Forelimb muscle (tissue), 1 donor: ENCODE measurements around the gene PRPF19. TPM values are rescaled to one million over a fixed set of nuclear protein-coding genes. Genes with fewer than 3 reads are reported as not detected.
"Not testable (repeated sequence)": the region's sequence is repeated elsewhere in the genome, so short reads cannot be mapped to it uniquely, and the experiment has no call there.

Experiments
- DNase-seq: peaks from one replicate; pipeline ENCODE4 v3.0.0-alpha.2; 2013; ENCODE audit warnings: low read depth
- polyA plus RNA-seq: library from polyadenylated mRNA; unstranded; fragments of 120-200 nt; gene quantifications from one replicate; pipeline ENCODE4 v1.2.1, GENCODE V29; 2013; ENCODE audit not compliant: insufficient read length

The PRPF19 gene
- polyA plus RNA-seq, 1 donor: 56.6 TPM

GRCh38 chr11:60923800-60924109 lies 17.4 kb upstream of the PRPF19 start:
- DNase-seq: no peak

- no peak for DNase-seq
Measured at GRCh38 chr11:60923326-60923725, 16.9 kb upstream of the PRPF19 start.

DNA sequence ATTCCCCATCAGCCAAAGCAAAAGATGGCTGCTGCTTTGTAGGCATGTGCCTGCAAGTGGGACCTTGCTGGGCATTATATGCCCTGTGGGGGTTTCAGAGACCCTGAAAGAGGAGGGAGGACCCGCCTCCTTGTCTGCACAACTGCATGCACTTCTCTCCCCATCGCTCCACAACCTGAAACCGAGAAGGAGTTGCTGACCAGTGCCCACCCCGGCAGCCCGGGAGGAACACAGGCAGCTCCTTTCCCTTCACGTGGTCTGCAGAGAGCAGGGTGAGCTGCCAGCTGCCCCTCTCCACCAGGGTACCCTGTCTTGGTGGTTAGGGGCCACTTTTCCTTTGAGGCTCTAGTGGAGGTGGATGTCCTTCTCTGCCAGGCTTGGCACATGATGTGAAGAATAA lies 16.5 kb upstream of the PRPF19 start:
- no peak for DNase-seq

GRCh38 chr11:60921777-60922335 lies 15.5 kb upstream of the PRPF19 start:
- DNase-seq: no peak

DNA sequence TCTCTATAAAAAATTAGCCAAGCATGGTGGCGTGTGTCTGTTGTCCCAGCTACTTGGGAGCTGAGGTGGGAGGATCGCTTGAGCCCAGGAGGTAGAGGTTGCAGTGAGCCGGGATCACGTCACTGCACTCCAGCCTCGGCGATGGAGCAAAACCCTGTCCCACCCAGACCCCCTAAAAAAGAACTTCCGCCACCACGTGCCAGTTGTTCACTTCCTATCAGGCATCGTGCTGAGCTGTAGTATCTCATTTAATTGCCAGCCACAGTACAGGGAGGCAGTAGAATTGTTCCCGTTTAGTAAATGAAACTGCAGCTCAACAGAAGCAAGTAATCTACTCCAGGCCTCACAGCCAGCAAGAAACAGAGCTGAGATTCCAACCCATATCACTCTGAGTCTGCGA lies 14.9 kb upstream of the PRPF19 start:
- DNase-seq: no peak

- no peak for DNase-seq
Measured at GRCh38 chr11:60919956-60920355, 13.6 kb upstream of the PRPF19 start.

- DNase-seq: no peak
Measured at GRCh38 chr11:60919320-60919719, 12.9 kb upstream of the PRPF19 start.

- DNase-seq: no peak
Measured at GRCh38 chr11:60918939-60919265, 12.5 kb upstream of the PRPF19 start.

GRCh38 chr11:60918251-60918938 lies 12.0 kb upstream of the PRPF19 start:
- DNase-seq: no peak

DNA sequence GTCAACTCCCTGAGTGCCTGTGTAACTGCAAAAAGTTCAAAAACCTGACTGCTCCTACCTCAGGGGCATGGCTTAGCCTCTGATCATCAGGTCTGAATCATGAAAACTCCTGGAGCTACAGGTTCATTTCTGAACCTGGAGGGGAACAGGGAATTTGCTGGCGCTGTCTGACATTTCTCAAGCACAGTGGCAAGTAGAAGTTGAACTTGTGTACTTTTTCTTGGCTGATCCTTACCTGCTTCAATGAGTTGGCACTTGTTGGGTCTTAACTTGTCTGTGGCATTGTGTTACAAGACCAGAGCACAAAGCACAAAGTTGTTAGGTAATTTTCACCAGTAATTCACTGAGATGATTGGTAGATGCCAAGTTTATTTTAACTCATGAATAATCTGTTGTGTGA lies 10.9 kb upstream of the PRPF19 start:
- no peak for DNase-seq

DNA sequence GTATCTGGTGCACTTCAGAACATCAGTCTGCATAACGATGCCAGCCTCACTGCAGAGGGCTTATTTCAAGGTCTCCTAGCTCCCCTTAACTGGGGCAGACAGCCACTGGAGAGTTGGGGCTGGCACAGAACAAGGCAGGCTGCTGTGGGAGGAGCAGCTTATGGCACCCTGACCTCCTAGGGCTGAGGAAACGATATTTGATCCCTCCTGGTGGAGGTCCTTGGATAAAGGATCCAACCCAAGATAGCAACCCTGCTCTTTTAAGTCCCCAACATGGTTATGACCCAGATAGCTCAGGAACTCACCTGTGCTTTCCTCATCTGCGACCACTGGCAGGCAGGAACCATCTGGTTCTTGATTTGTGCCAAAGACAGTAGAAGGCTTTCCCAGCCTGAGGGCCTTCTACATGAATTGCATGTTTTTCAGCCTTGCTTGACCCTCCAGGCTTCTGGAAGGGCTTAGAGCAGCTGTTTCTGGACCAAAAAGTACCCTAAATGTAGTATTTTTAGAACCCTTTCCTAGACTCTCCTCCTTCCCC lies 10.4 kb upstream of the PRPF19 start:
- no peak for DNase-seq

- no peak for DNase-seq
Measured at GRCh38 chr11:60915248-60915914, 9.0 kb upstream of the PRPF19 start.

GRCh38 chr11:60914633-60915247 lies 8.4 kb upstream of the PRPF19 start:
- no peak for DNase-seq

- peak; percentile 90 for DNase-seq
Measured at GRCh38 chr11:60913793-60914632, 7.6 kb upstream of the PRPF19 start, which contains the start of gene TMEM109. TSS of gene TMEM109 (plus strand) at chr11:60914158. CDS start at chr11:60919694, 5,536 bp downstream.

GRCh38 chr11:60912851-60913528 lies 6.6 kb upstream of the PRPF19 start:
- no peak for DNase-seq

DNA sequence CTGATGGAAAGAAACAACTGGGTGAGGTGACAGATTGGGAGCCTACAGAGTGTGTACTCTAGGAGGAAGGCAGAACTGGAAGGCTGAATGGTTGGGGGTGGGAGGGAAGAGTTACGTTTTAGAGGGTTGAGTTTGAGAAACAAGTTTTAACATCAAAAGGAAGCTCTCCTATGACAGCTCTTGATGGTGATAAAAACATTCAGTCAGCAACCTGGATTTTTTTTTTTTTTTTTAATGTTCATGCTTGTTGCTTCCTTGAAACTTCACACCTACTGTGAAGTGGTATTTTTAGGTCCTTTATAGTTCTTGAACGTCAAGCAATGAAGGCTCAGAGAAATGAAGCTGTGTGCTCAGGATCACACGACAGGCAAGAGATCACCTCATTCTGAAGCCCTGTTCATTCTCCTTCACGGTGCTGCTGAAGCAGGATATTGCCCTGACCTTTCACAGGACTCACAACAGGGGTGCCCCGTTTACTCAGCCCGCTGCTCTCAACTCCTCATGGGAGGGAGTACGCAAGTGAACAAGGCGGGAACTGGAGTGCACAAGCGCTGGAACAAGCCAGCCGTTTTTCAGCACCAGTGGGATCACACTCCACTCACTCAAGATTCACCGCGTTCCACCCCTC lies 6.0 kb upstream of the PRPF19 start:
- no peak for DNase-seq

DNA sequence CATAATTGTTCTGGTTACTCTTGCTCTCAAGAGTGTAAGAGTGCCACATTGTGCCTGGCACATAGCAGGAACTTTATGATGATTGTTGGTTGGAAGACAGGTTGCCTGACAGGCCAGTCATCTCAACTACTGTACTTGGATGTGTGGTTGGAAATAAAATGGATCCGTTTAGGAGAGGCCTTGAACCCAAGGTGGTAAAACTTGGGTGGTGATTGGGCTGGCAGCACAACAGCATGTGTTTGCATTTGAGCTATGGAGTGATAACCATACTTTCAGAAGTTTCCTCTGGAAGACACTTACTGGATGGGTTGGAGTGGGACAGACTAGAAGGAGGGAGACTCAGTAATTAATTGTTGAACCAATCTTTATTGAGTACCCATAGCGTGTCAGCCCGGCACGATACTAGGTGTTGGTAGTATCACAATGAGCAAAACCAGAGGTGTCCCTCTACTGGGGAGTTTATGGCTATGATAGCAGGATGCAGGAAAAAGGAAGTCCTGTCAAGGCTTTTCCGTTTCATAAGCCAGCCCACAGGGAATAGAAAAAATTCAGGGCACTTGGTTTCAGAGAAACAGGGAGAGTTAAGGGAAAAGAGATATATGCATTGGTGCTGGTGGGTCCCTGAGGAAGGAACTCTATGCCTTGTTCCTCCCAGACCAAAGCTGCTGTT lies 4.5 kb upstream of the PRPF19 start:
- DNase-seq: no peak

DNA sequence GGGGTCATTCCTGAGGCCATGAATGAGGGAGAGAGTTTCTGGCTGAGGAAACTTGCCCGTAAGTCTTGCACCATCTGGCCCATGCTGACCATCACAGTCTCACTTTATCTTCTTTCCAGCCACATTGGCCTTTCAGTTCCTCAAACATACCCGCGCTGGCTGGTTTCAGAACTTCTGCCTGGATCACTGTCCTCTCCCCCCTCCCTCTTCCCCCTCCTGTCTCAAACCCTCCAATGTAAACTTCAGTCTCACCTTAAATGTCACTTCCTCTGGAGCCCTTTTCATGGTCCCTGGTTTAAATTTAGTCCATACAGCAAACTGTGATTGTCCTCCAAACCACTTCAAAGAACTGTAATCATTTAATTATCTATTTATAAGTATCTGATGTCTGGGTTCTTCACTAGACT lies 3.9 kb upstream of the PRPF19 start:
- no peak for DNase-seq

GRCh38 chr11:60909680-60910280 lies 3.4 kb upstream of the PRPF19 start:
- DNase-seq: not testable (repeated sequence)

GRCh38 chr11:60908803-60909202 lies 2.4 kb upstream of the PRPF19 start:
- no peak for DNase-seq
